NB4 (cell line): Measurements from ENCODE around the gene JHY.

ENCODE experiments used
- CTCF ChIP-seq: IDR thresholded peaks from one replicate; pipeline ENCODE4 v1.5.1; 2012; ENCODE audit warnings: low read depth, low read length
- MAX ChIP-seq: IDR thresholded peaks from 2 replicates; pipeline ENCODE4 v1.6.1; 2011; ENCODE audit warnings: low read depth, low read length
- MYC ChIP-seq: IDR thresholded peaks from 2 replicates; pipeline ENCODE4 v1.6.1; 2011; ENCODE audit warnings: low read depth, low read length
- POLR2A ChIP-seq: IDR thresholded peaks from 2 replicates; pipeline ENCODE4 v1.6.1; 2011; ENCODE audit warnings: mild to moderate bottlenecking; ENCODE audit not compliant: insufficient read length; ENCODE audit errors: extremely low read depth

GRCh38 chr11:122871302-122871701 is 11.3 kb upstream of the JHY start:
- TF ChIP-seq MYC, result no peak
- no peak for TF ChIP-seq CTCF
- no peak for TF ChIP-seq POLR2A
- TF ChIP-seq MAX, result no peak
